NK-92 (cell line): ENCODE results near the gene UTS2.

Experiments
- DNase-seq: peaks from one replicate; lab custom pipeline; 2025; ENCODE audit not compliant: unreplicated experiment; lab: John Stamatoyannopoulos, UW

UTS2 gene

GRCh38 chr1:7863756-7864328 lies 11.0 kb upstream of the UTS2 start:
- no peak for DNase-seq

DNA sequence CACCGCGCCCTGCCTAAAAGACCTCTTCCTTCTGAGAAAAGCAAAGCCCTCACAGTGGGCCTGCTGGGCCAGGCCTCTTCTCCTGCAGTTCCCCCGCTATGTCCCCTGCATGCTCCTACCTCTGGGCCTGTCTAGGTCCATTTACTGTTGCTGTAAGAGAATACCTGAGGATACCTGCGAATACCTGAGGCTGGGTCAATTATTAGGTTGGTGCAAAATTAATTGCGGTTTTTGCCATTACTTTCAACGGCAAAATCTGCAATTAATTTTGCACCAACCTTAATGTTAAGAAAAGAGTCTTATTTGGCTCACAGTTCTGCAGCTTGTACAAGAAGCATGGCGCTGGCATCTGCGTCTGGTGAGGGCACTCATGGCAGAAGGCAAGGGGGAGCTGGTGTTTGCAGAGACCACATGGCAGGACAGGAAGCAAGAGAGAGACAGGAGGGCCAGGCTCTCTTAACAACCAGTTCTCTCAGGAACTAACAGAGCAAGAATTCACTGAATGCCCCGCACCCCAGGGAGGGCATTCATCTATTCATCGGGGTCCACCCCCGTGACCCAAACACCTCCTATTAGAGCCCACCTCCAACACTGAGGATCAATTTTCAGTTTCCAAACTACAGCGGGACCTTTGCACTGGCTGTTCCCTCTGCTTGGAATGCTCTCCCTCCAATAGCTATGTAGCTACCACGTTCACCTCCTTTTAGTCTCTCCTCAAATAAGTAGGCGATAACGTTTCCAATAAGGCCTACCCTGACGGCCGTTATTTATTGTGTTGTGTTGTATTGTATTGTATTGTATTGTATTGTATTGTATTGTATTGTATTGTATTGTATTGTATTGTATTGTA lies 9.6 kb upstream of the UTS2 start:
- DNase-seq = no peak

DNA sequence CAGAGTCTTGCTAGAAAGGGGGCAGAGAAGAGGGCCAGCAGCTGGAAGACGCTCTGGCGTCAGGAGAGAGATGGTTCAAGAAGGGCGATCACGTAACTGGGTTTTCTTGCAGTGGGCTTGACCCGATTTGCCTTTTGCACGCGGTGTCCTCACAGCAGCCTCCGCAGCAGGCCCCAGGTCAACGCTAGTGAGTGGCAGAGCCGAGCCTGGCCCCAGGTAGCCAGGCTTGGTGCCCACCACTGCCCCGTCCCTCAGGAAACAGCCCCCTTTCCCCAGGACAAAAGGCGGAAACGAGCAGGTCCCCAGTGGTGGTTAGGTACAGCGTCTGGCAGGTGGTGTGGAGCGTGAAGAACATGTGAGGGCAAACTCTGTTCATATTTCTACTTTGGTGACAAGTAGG lies 8.6 kb upstream of the UTS2 start:
- no peak for DNase-seq

- no peak for DNase-seq
These were observed 7.3 kb upstream of the UTS2 start for GRCh38 chr1:7860130-7860529.

- no peak for DNase-seq
These were observed 6.5 kb upstream of the UTS2 start for GRCh38 chr1:7859406-7859805.

DNA sequence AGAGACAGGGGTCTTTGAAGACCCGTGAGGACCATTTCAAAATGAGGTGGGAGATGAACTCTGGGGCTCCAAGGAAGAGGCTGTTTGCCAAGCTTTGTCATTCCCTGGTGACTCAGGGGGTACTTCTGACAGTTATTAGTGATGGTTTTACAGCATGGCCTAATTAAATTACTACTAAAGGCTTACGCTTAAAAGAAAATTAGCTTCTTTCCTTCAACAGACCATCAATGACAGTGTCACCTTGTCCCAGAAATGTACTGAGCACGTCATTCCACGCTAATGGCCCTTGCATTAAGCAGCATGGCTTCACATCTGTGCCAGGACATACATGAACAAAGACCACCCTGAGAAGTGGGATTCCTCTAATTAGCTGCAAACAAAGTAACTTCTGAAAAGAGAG lies 5.1 kb upstream of the UTS2 start:
- no peak for DNase-seq

DNA sequence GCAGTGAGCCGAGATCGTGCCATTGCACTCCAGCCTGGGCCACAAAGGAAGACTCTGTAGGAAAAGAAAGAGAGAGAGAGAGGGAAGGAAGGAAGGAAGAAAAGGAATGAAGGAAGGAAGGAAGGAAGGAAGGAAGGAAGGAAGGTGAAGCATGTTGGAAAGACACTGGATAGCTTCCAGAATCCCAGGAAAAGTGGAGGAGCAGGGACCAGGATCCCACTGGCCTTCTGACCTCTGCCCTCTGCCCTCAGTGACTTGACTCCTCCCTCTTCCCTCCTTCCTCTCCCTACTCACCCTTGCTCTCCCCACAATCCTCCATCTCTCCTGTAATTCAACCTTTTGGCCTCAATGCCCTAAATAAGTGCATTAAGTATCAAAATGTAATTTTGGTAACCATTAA lies 4.1 kb upstream of the UTS2 start:
- DNase-seq = no peak

DNA sequence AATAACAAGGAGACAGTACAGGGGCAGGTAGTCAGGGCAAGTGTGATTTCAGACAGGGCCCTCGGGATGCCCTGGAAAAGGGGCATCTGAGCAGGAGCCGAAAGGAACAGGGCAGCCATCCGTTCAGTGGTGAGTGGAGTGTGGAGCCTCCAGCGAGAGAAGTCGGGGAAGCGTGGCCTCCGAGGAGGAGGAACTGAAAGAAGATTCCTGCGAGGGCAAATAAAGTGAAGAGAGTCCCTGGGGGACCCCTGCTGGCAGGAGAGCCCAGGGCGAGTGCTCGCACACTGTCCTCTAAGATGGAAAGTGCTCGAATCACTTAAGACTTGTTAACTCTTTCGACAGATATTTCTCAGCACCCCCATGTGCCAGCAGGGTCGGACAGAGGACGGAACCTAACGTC lies 3.5 kb upstream of the UTS2 start:
- no peak for DNase-seq

DNA sequence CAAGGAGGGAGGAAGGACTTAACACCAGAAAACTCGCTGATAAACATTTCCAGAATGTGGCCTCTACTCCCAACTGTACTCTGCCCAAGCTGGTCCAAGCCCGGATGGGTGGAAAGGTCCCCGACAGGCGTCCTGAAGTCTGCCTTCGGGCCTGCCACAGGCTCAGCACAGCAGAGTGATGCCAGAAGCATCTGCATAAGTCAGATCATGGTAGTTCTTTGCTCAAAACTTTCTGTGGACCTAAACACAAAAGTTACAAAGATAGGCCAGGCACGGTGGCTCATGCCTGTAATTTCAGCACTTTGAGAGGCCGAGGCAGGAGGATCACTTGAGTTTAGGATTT lies 790 bp upstream of the UTS2 start:
- no peak for DNase-seq

DNA sequence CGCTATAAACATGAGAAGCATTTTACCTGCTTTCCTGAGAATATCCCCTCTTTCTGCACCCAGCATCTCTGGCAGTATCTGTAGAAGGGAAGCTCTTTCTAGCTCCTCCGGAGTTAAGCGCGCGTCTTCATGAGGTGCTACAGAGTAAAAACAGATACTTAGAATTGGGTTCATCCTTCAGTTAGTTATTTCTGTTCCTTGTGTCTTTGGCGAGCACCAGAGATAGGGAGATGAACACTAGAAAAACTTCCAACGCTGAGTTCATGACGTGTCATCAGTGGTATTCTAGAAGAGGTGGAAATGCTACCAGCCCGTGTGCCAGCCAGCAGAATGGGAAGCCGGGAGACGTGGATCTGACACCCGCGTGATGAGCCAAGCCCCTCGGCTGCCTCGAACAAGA lies 2.1 kb downstream of the UTS2 start:
- DNase-seq = no peak

GRCh38 chr1:7847599-7847998 lies 5.3 kb downstream of the UTS2 start:
- no peak for DNase-seq

- DNase-seq = no peak
These were observed 6.2 kb downstream of the UTS2 start for GRCh38 chr1:7846656-7847055.

GRCh38 chr1:7845761-7846160 lies 7.1 kb downstream of the UTS2 start:
- DNase-seq = no peak

DNA sequence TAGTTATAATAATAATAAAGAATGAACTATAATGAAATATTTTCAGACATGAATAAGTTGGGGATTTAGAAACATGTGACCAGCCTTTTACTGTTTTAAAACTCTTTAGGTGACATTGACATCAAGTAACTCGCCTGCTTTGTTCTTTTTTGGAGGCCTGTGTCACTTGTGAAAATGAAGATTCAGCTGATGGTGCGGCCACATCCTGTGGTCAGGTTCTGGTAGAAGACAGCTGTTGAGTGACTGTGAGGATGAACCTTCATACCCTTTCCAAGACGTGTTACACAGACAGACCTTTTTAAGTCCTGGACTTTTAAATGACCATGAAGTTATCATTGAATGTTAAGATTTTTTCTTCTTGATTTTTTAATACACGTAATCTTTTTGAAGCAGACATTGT lies 10.3 kb downstream of the UTS2 start:
- no peak for DNase-seq

DNA sequence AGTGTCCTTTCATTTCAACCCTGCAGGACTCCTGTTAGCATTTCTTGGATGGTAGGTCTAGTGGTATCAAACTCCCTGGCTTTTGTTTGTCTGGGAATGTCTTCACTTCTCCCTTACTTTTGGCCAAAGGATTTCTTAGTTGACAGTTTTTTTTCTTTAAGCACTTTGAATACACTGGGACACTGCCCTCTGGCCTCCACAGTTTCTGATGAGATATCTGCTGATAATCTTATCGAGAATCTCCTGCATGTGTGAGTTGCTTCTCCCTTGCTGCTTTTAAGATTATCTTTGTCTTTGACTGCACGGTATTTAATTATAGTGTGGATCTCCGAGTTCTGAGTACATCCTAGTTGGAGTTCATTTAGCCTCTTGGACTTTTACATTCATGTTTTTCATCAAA lies 13.3 kb downstream of the UTS2 start:
- no peak for DNase-seq

DNA sequence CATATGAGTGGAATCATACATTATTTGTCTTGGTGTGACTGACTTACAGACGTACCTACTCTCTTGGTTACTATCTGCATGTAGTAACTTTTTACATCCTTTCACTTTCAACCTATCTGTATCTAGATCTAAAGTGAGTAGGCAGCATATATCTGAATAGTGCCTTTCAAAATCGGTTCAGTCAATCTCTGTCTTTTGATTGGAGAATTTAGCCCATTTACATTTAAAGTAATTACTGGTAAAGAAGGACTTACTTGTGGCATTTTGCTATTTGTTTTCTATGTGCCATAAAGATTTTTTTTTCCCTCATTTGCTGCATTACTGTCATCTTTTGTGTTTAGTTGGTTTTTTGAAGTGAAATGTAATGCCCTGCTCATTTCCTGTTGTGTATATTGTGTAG lies 14.2 kb downstream of the UTS2 start:
- no peak for DNase-seq

DNA sequence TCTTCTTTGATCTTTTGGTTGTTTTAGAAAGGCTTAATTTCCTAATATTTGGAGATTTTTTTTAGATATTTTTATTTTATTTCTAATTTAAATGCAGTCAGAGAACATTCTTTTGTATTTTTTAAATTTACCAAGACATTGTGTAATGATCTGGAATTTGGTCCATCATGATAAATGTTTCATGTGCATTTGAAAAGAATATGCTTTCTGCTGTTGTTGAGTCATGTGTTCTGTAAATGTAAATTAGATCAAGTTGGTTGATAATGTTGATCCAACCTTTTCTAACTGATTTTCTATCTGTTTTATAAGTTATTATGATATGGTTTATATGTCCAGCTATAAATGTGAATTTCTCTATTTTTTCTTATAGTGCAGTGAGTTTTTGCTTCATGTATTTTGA lies 19.8 kb downstream of the UTS2 start:
- no peak for DNase-seq

- no peak for DNase-seq
These were observed 21.4 kb downstream of the UTS2 start for GRCh38 chr1:7831458-7831857.

GRCh38 chr1:7827126-7827955 lies 25.5 kb downstream of the UTS2 start:
- DNase-seq = no peak

- no peak for DNase-seq
These were observed 26.5 kb downstream of the UTS2 start for GRCh38 chr1:7826363-7826762.

DNA sequence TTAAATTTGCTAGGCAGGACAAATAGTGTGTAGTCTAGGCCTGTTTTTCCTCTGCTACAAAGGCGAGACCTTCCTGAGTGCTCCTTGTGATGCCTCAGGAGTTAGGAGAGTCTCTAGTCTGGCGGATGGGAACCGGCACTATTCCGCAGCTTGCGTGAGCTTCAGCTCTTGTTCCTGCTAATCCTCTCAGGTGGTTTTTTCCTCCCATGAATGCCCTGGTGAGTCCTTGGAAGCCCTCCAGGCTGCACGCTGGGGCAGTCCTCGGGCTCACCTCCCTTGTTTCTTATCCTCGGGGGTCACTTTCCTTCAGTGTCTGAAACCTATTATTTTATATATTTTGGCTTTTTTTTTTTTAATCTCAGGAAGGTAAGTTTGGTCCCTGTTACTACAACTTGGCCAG lies 28.2 kb downstream of the UTS2 start:
- DNase-seq = no peak

GRCh38 chr1:7821282-7821681 lies 31.6 kb downstream of the UTS2 start:
- no peak for DNase-seq
